GM19467 (cell line): ENCODE measurements around the gene TSSK3.
A peak's percentile ranks its signal among the peaks of the same experiment; 100 is the strongest.

Experiments
- ATAC-seq: cut with Tn5 transposase; IDR thresholded peaks from one replicate; pipeline ENCODE4 v1.9.1; 2021; ENCODE audit warnings: mild to moderate bottlenecking, moderate library complexity; ENCODE audit not compliant: unreplicated experiment

TSSK3 gene, protein sequence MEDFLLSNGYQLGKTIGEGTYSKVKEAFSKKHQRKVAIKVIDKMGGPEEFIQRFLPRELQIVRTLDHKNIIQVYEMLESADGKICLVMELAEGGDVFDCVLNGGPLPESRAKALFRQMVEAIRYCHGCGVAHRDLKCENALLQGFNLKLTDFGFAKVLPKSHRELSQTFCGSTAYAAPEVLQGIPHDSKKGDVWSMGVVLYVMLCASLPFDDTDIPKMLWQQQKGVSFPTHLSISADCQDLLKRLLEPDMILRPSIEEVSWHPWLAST

GRCh38 chr1:32362474-32363313, at the start of gene TSSK3, which contains the start of gene FAM229A:
TSS of gene TSSK3 (plus strand) at chr1:32362539. CDS start at chr1:32362702, 163 bp downstream.
TSS of gene FAM229A (minus strand) at chr1:32362485. CDS start at chr1:32362091, 394 bp downstream.
- ATAC-seq, result no peak

- ATAC-seq, result no peak
These were observed 45.4 kb upstream of the TSSK3 start for GRCh38 chr1:32316903-32317277.

- ATAC-seq, result no peak
These were observed 44.0 kb upstream of the TSSK3 start for GRCh38 chr1:32318127-32318869.

DNA sequence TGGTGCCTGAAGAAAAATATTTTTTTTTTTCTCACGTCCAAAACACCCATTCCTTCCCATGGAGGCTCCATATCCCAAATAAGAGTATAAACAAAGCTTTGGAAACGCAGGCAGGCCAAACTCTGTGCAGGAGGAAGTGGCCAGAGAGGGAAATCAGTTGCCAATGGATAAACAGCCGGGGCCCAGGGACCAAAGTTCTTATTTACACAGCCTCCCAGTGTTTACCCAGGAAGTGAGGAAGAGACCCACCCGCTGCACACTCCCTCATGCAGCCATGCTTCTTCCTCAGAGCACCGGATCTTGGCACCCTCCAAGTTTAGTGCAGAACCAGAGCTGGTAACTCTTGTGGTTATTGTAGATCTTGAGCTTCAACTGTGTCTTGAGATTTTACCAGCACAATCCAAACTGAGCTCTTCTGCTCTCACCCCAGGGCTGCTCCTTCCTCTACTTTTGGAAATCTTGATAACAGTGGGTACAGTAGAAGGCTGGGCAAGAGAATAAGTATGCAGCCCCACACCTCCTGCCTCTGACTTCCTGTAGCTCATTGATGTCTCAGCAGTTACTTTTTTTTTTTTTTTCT, 40.5 kb upstream of the TSSK3 start:
- ATAC-seq, result no peak

- no peak for ATAC-seq
These were observed 35.1 kb upstream of the TSSK3 start for GRCh38 chr1:32327204-32327603.

- no peak for ATAC-seq
These were observed 32.3 kb upstream of the TSSK3 start for GRCh38 chr1:32329931-32330466.

DNA sequence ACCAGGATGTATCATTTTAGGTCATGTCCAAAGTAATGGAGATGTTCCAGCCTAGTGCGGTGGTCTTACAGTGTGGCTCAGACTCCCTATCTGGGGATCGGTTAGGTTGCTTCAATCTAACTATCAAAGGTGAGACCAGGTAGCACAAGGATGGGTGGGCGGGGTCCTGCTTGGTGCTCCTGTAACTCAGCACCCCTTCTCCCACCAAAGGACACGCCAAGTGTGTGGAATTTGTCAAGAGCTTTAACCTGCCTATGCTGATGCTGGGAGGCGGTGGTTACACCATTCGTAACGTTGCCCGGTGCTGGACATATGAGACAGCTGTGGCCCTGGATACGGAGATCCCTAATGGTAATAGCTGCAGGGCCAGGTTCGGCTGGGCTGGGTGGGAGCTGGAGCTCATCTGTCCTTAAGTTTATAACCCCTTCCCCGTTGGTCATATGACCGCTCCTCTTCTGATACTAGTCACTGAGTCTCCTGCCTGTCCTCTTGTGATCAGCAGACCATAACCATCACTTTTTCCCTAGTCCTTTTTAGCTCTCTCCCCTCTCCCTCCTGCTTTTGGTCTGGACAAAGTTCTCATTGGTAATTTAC, 31.7 kb upstream of the TSSK3 start:
- ATAC-seq, result no peak

DNA sequence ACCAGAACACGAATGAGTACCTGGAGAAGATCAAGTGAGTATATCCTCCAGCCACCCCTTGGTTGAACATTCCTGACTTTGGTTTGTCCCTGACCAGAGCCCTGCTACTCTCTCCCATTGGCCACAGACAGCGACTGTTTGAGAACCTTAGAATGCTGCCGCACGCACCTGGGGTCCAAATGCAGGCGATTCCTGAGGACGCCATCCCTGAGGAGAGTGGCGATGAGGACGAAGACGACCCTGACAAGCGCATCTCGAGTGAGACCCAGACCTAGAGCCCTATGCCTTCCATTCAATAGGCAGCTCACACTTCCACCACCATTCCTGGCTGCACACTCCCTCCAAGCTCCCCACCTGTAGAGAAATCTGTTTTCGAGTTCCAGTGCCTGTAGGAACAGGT, 30.8 kb upstream of the TSSK3 start:
- no peak for ATAC-seq

GRCh38 chr1:32332290-32333079, 29.9 kb upstream of the TSSK3 start:
- ATAC-seq, result no peak

DNA sequence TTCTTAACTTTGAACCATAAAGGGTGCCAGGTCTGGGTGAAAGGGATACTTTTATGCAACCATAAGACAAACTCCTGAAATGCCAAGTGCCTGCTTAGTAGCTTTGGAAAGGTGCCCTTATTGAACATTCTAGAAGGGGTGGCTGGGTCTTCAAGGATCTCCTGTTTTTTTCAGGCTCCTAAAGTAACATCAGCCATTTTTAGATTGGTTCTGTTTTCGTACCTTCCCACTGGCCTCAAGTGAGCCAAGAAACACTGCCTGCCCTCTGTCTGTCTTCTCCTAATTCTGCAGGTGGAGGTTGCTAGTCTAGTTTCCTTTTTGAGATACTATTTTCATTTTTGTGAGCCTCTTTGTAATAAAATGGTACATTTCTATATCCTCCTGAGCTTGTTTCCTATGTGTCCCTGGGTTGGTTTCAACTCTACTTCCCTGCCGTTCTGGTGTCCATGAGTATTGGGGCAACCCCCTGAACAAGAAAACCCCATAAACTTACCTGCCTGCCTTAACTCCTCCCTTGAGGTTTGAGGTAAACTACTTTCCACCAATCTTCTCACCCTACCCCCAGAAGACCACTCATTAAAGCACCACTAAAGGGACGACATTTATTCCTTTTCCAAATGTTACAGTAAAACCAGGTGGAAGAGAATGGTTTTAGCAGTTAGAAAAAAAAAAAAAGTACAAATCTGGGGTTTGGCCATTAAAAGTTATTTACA, 28.9 kb upstream of the TSSK3 start:
- no peak for ATAC-seq

DNA sequence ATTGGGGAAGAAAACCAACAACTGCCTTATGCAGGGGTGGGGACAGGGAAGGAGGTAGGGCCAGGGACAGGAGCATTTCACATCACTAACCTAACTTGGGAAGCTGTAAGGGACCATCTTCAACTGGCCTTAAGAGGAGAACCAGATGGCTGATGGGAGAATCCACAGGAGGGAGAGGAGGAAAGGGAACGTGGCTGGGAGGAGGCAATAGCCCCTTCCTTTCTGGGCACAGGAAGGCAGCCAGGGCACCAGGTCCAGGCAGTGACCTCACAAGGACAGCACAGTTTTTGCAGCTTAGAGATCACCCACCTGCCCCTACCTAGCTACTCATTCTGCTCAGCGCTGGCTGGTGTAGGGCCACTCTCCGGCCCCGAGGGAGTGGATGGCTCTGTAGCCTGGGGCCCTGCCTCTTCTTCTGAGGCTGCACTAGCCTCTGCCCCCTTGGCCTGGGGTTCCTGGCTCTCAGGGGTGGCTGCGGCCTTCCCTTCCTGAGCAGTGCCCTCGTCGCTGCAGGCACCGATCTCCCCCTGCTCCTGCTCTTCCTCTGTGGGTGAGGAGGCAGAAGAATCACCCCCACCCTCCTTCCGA, 28.0 kb upstream of the TSSK3 start:
- ATAC-seq, result no peak

- ATAC-seq, result no peak
These were observed 27.3 kb upstream of the TSSK3 start for GRCh38 chr1:32334864-32335534.

- no peak for ATAC-seq
These were observed 26.9 kb upstream of the TSSK3 start for GRCh38 chr1:32335535-32335789.

GRCh38 chr1:32335790-32336590, 26.3 kb upstream of the TSSK3 start, which contains the start of gene MARCKSL1:
TSS of gene MARCKSL1 (minus strand) at chr1:32336233. CDS start at chr1:32336033, 200 bp downstream.
- peak; percentile 45 for ATAC-seq

DNA sequence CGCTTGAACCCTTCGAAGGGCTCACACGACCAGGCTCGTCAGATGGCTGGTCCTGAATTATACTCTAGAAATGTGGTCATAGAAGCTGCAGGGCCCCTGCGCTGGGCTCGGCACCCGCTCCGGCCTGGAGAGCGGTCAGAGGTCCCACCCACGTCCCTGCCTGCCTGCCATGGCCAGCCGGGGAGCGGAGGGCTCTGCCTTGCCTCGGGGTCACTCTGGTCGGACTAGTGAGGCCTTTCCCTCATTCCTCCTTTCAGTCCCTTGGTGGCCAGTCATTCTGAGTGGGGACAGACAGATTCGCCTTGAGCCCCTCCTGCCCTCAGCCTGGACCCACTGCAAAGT, 25.8 kb upstream of the TSSK3 start:
- ATAC-seq, result no peak

- ATAC-seq, result peak; percentile 26
These were observed 25.2 kb upstream of the TSSK3 start for GRCh38 chr1:32336963-32337675.
